ENCODE results near the gene PPP1R1B. TPM values are rescaled to one million over a fixed set of nuclear protein-coding genes. Genes with fewer than 3 reads are reported as not detected.

PPP1R1B gene
- total and polyA plus RNA-seq, 2 of the 4 experiments (the other 2 are of a cell fraction), result not detected

- Histone ChIP-seq H3K9me3 (ENCODE audit: control insufficient read depth, insufficient read depth, low read length) (no peaks in the 10 kb centered on the region), H4K5ac (ENCODE audit: low read depth, low read length) (no peak overlapping the region), H3K56ac (ENCODE audit: extremely low read depth, insufficient read depth, low read length) (no peak overlapping the region), H3K4ac (ENCODE audit: low read depth, low read length) (no peak overlapping the region), H3K4me3 (ENCODE audit: insufficient read depth, low read depth, low read length) (no peak overlapping the region), H3K27ac (ENCODE audit: insufficient read depth, low read length) (no peak overlapping the region), H4K91ac (ENCODE audit: insufficient read depth, low read depth, low read length) (no peak overlapping the region), H3K27me3 (ENCODE audit: control insufficient read depth, insufficient read depth, low read length) (peaks cover 29% of the 10 kb centered on the region), H3K4me1 (ENCODE audit: control insufficient read depth, insufficient read depth, low read length) (no peaks in the 10 kb centered on the region), H2BK120ac (ENCODE audit: low read depth, low read length) (no peak overlapping the region), H4K20me1 (ENCODE audit: insufficient read depth, low read length) (no peaks in the 10 kb centered on the region), H3K14ac (replicated peaks; ENCODE audit: low read depth, low read length) (no peak overlapping the region), H2BK5ac (ENCODE audit: low read depth, low read length, poor library complexity, severe bottlenecking) (no peak overlapping the region), H3K9ac (ENCODE audit: low read depth, low read length) (no peak overlapping the region), H3K4me2 (ENCODE audit: low read depth, low read length) (no peak overlapping the region), H2AK5ac (ENCODE audit: low read depth, low read length) (no peak overlapping the region), H3K36me3 (ENCODE audit: control insufficient read depth, insufficient read depth, low read length) (no peaks in the 10 kb centered on the region), H3K23ac (ENCODE audit: low read depth, low read length) (no peak overlapping the region), H3K18ac (ENCODE audit: low read depth, low read length) (no peak overlapping the region), H2AFZ (replicated peaks; ENCODE audit: low read length, poor library complexity) (no peak overlapping the region), H3K79me1 (ENCODE audit: low read depth in 1 of 2, low read length in 2 of 2) (no peaks in the 10 kb centered on the region), H3K9me1 (ENCODE audit: insufficient read depth, low read length) (0 out of 2 replicates have a peak, but pooled peaks cover 4% of the 10 kb centered on the region), H4K8ac (ENCODE audit: low read depth in 2 of 2, low read length in 2 of 2) (no peak overlapping the region), H2BK20ac (ENCODE audit: low read depth, low read length) (no peak overlapping the region), H2BK15ac (ENCODE audit: low read depth, low read length) (no peak overlapping the region), H2AK9ac (replicated peaks; ENCODE audit: low read depth, low read length, poor library complexity) (no peak overlapping the region)
- ChIA-PET CTCF (interaction anchor here (0.6 kb wide), 1 partner anchor 282 kb away, joined by 3 read pairs; no protein-coding TSS in a partner anchor), POLR2A (ENCODE audit: unreplicated experiment) (no interaction called here)
- ATAC-seq (ENCODE audit: low read depth) (no peak), DNase-seq (no peak)
- in situ Hi-C loops (cut with MboI; ENCODE audit: low sequenced_read_pairs) (no loop called here), dilution Hi-C loops (cut with HindIII; ENCODE audit: low sequenced_read_pairs, unreplicated experiment) (no loop called here), intact Hi-C loops (cut with micrococcal nuclease) (no loop called here)
- BruUV-seq (replicated peaks), result no TSS peak
- TF ChIP-seq RFX5 (IDR thresholded peaks at IDR 0.05; ENCODE audit: low read depth, low read length) (no peak), POLR2A (IDR thresholded peaks at IDR 0.05; ENCODE audit: low read depth, low read length) (no peak), MAZ (IDR thresholded peaks at IDR 0.05; ENCODE audit: borderline replicate concordance, low read depth, low read length) (no peak), BHLHE40 (IDR thresholded peaks at IDR 0.05; ENCODE audit: low read depth, low read length) (no peak), CHD1 (IDR thresholded peaks at IDR 0.05; ENCODE audit: low read depth, low read length) (no peak), MAFK (IDR thresholded peaks at IDR 0.05; ENCODE audit: low read depth, low read length) (no peak), MXI1 (IDR thresholded peaks at IDR 0.05; ENCODE audit: borderline replicate concordance, low read depth, low read length) (no peak), CEBPB (IDR thresholded peaks at IDR 0.05; ENCODE audit: low read depth, low read length) (no peak)
- WGBS, 2 experiments (ENCODE audit: extremely low coverage in 2 of 2, insufficient read length in 1 of 2), result no CpG with 5 or more reads among the region's 2 CpGs
Measured at GRCh38 chr17:39578272-39578671, 48.5 kb upstream of the PPP1R1B start.
